Right ventricle myocardium inferior (tissue), 1 donor: ENCODE results near the gene GH1. TPM values are rescaled to one million over a fixed set of nuclear protein-coding genes. Genes with fewer than 3 reads are reported as not detected.
"Not testable (repeated sequence)": the region's sequence is repeated elsewhere in the genome, so short reads cannot be mapped to it uniquely, and the experiment has no call there.

Experiments used
- ATAC-seq: fragments of 200-7000 bp; cut with Tn5 transposase; one replicate; pipeline ENCODE4 v1.9.1; 2020; ENCODE audit warnings: mild to moderate bottlenecking, moderate library complexity
- DNase-seq: peaks from one replicate; pipeline ENCODE4 v3.0.0; 2021; ENCODE audit errors: missing footprints
- intact Hi-C: fragments of 100-400 bp; cut with DNase I; formaldehyde crosslinking; loops from one replicate; pipeline ENCODE4 v1.11.0; 2022
- total RNA-seq: library from RNA; stranded (reverse); fragmentation: NEBNext Ultra II Directional; extraction: Animal tissue kit (Norgen Biotek cat#: 25700); gene quantifications from one replicate; pipeline ENCODE4 v1.2.1, GENCODE V29; 2021
- donor health status: DM: no; HTN: yes; CAD: no; lungs with severe emphysema.

Gene GH1
- total RNA-seq, 1 donor from 2014 or later: not detected

DNA sequence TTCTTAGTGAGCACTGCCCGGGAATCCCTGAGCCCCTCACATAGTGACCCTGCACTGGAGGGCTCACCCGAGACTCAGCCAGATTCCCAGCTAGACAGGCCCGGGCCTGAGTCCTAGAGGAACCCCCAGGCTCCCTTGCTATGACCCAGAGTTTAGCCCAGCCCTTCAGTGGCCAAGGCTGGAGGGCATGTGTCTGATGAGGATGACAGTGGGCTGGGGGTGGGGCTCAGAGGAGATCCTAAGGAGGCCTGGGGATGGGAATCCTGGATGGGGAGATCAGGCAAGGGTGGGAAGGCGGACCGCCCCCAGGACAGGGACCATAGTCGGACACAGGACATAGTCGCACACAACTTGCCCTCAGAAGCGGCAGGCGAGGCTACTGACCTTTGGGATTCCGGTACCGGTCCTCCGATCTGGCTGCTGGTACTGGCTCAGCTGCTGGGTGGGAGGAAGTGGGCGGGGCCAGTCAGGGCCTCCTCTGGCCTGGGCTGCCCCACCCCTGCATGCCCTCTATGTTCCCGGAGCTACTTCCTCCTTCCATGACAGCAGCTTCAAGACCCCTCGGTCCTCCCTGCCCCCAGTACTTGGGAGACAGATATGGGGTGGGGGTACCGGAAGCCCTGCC, 12.4 kb upstream of the GH1 start:
- intact Hi-C loops: loop anchor here (5.0 kb wide), 1 partner anchor 61 kb away; no protein-coding TSS in a partner anchor
- ATAC-seq (peak; percentile 77), DNase-seq (peak; percentile 87)

DNA sequence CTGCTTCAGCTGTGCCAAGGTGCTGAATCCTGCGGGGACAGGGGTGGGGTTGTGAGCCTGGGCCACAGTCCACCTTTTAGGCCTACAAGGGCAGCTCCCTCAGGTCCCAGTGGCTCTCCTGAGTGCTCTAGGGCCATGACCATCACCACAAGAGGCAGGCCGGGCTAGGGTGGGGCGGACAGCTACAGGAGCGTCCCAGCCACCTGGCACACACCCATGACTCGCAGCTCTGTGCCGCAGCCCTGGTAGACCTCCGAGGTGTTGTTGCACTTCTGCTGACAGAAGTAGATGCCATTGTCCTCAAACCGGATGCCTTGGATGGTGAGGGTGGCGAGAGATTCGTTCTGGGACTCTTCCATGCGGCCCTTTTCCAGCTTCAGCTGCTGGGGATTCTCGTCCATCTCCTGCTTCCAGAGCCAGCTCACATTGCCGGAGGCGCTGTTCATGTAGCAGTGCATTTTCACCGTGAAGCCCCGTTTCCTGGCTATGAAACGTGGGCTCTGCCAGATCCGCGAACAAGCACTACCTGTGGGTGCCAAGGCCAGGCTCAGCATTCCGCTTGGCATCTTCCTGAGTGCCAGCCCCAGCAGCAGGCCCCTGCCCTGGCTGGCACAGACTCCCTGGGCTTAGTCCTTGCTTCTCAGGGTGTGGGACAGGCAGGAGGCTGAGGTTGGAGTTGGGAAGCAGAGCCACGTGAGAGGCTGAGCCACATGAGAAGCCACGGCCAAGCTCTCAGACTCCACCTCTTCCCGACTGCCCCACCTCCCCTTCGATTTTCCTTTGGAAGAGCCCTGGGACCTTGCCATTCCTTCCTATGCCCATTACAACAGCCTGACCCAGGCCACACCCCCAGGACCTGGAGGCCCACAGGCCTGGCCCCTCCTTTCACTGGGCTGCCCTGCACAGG, 11.5 kb upstream of the GH1 start:
- intact Hi-C loops: loop anchor here (5.0 kb wide), 1 partner anchor 62 kb away; no protein-coding TSS in a partner anchor
- ATAC-seq: no peak
- peak; percentile 28 for DNase-seq

DNA sequence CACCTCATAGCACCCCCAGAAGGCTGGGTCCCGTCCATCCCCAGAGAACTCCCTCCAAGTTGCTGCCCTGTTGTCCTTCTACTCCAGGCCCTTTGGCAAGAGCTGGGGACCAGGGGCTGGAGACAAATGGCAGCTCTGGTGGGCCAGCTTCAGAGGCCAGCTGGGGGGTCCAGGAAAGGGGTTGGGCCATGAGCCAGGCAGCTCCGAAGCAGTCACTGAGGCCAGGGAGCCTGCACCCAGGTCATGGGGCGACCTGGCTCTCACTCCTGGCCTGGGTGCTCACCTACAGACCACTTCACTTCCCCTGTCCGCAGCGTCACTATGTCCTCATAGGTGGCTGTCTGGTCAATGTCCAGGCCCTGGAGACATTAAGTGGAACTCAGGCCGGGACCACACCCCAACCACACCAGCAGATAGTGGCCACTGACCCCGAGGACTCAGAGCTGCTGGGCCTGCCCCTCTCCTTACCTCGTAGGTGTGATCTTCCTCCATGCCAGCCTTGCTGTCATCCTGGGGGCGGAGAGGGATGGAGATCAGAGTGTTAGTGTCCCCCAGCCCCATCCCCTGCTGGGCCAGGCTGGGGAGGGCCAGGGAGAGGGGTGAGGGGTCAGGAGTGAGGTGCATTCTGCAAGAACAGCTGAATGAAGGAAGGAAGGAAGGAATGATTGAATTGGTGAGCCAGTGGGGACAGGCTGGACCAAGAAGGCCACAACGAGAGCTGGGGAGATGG, 10.5 kb upstream of the GH1 start:
- DNase-seq (peak; percentile 21), ATAC-seq (no peak)
- intact Hi-C loops: no loop called here

DNA sequence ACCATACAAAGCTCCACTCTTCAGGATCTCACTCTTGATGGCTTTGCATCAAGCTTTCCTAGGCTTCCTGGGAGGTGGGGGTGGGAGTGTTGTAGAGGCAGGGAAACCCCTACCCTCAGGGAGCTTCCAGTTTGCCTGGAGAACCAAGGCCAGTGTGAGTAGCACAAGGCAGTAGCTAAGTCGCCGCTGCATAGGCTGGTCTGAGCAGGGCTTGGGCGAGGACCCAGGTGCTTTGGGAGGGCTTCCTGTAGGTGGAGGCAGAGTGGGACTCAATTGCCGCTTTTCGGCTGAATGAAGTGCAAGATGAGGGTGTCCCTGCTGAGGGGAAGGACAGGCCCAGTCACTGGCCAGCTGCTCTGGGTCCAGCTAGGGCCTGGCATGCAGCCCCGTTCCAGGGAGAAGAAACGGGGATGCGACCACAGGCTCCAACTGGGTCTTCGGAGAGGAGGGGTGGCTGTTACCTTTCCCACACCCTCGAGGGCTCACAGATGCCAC, 9.6 kb upstream of the GH1 start:
- DNase-seq (peak; percentile 16), ATAC-seq (no peak)
- intact Hi-C loops: no loop called here

DNA sequence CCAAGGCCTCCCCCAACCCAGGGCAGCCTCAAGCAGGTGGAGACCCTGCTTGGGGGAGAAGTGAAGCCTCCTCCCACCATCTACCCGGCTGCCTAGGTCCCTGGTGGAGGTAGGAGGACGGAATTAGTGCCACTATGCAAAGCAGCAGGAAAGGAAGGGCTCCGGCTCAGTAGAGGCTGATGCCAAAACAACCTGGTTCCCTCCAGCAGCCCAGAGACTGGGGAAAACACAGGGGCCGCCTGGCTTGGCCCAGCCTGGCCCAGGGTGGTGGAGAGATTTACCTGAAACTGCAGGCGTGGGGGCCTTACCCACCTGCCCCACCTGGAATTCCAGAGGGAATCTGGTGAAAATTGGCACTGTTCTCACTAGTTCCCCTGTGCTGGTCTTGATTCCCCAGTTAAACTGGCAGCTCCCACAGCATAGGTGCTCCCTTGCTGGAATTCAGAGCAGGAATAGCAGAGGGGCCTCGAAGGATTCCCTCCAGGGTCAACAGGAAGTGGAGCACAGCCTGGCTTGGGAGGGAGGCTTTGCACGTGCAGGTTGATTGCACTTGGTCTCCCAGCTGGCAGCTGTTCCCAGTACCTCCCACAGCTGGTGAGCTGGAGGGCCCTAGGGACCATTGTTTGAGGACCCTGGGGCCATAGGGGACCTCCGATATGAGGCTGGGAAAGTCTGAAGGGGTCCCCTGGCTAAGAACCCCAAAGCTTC, 9.0 kb upstream of the GH1 start:
- ATAC-seq (no peak), DNase-seq (peak; percentile 39)
- intact Hi-C loops: no loop called here

DNA sequence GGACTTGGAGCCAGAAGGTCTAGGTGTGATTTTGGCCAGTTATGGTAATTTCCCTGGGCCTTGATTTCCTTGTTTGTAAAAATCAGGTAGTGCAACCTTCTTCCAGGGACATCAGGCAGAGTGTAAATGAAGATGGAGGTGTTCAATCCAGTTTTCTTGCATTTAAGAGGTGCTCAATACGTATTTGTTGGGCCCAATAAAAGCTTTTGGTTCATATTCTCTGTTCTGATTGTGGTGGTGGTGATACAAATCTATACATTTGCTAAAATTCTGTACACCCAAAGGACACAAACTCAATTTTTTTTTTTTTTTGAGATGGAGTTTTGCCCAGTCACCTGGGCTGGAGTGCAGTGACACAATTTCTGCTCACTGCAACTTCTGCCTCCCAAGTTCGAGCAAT, 7.5 kb upstream of the GH1 start:
- intact Hi-C loops: no loop called here
- no peak for ATAC-seq
- DNase-seq: no peak

DNA sequence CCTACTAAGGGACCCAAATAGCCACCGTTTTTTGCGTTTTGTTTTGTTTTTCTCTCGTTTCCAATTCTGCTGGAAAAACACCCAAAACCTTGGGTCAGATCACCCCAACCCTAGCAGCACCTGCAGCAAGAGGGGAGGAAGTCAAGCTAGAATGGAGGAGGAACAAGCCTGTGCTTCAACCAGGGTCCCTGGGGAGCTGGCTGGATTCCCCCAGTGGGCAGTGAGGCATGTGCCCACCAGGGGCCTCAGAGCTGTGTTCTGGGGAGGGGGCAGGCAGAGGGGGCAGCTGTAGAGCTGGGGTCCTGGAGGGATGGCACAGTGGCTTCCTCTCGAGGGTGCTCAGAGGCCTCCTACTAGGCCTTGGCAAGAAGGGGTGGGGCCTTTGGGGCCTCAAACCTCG, 7.0 kb upstream of the GH1 start:
- ATAC-seq: no peak

DNA sequence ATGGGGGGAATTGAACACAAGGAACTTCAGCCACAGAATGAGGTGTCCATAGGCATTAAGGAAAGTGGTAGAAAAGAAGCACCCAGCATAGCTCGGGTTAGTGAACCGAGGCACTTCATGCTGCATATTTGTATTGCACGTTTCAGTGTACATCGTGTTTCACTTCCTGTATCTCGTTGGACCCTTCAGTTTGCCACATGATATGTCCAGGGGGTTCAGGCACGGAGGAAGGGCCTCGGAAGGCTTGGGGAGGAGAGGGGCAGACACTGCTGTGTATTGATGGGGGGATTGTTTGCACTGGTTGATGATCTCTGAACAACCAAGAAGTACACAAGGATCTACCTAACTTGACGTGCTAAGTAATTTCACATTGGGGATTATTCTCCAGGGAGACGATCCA, 3.8 kb upstream of the GH1 start:
- ATAC-seq, DNase-seq, intact Hi-C loops: not testable (repeated sequence)

More for the DNA sequence above, 7.0 kb upstream of the GH1 start:
- DNase-seq: peak; percentile 25
- intact Hi-C loops: no loop called here

DNA sequence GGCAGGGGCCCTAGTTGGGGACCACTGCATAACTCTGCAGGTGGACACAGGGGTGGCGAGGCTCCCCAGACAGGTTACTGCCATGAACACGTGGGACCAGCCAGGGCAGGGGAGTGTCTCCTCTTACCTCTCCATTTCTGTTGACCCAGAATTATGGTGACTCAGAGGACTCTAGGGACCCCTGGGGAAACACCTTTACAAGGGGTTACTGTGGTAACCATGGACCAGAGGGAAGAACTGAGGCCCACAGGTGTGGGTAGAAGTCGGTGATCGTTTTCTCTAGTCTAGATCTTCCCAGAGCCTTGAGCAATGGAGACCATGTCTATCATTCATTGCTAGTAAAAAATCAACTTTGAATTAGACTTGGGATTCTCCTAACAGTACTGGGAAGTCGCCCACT, 2.1 kb upstream of the GH1 start:
- intact Hi-C loops, DNase-seq, ATAC-seq: not testable (repeated sequence)

DNA sequence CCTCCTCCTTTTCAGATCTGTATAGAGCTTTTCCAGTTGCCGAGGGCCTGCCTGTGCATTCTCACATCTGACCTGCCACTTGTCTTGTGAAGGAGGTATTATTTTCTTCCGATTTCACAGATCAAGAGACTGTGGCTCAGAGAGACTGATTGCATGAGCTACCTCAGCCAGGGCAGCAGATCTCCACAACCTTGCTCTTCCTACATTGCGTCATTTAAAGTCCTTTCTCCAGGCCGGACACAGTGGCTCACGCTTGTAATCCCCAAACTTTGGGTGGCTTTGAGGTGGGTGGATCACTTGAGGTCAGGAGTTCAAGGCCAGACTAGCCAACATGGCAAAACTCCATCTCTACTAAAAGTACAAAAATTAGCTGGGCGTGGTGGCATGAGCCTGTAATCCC, 1.4 kb upstream of the GH1 start:
- DNase-seq, intact Hi-C loops, ATAC-seq: not testable (repeated sequence)

DNA sequence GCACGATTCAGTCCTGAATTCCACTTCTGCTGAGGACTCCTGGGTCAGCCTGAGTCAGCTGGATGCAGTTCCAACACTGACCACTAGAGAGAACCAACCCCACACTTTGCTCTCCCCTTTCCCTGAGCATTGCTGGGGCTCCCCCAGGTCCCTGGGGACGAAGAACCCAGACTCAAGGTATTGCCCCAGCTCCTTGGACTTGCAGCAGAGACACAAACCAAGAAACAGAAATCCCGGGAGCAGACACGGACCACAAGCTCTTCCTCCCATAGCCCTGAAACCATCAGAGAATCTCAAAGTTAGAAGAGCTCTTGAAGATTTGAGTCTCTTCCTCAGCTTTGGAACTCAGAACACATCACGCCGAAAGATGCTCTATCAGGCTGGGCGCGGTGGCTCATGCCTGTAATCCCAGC, 678 bp upstream of the GH1 start:
- ATAC-seq (peak; percentile 65), DNase-seq (no peak)
- intact Hi-C loops: loop anchor here (1.0 to 2.0 kb wide), 3 partner anchors 27 to 105 kb away; no protein-coding TSS in a partner anchor

DNA sequence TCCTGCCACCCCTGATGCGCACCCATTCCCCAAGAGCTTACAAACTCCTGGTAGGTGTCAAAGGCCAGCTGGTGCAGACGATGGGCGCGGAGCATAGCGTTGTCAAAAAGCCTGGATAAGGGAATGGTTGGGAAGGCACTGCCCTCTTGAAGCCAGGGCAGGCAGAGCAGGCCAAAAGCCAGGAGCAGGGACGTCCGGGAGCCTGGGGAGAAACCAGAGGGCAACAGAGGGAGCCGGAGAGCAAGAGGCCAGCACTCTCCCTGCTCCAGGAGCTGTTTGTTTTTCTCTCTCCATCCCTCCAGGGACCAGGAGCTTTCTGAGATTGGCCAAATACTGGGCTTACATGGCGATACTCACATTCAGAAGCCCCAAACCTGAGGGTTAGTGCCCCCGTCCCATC, 334 bp downstream of the GH1 start:
- DNase-seq (no peak), ATAC-seq (no peak)
- intact Hi-C loops: loop anchor here (2.0 kb wide), 2 partner anchors 28 to 106 kb away; no protein-coding TSS in a partner anchor

DNA sequence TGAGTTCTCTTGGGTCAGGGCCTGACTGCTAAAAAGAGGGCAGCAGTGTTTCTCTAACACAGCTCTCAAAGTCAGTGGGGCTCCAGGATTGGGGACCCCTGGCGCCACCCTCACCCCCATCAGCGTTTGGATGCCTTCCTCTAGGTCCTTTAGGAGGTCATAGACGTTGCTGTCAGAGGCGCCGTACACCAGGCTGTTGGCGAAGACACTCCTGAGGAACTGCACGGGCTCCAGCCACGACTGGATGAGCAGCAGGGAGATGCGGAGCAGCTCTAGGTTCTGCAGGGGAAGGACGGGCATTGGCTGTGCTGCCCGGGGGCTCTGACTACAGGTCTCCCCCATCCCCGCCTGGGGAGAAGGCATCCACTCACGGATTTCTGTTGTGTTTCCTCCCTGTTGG, 993 bp downstream of the GH1 start:
- no peak for ATAC-seq
- DNase-seq: no peak
- intact Hi-C loops: loop anchor here (2.0 kb wide), 2 partner anchors 29 to 107 kb away; no protein-coding TSS in a partner anchor

DNA sequence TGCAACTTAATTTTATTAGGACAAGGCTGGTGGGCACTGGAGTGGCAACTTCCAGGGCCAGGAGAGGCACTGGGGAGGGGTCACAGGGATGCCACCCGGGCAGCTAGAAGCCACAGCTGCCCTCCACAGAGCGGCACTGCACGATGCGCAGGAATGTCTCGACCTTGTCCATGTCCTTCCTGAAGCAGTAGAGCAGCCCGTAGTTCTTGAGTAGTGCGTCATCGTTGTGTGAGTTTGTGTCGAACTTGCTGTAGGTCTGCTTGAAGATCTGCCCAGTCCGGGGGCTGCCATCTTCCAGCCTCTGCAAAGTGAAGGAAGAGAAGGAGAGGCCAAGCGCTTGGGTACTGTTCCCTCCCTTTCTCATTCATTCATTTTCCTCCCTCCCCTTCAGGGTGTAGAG, 1.4 kb downstream of the GH1 start:
- intact Hi-C loops: not testable (repeated sequence)

DNA sequence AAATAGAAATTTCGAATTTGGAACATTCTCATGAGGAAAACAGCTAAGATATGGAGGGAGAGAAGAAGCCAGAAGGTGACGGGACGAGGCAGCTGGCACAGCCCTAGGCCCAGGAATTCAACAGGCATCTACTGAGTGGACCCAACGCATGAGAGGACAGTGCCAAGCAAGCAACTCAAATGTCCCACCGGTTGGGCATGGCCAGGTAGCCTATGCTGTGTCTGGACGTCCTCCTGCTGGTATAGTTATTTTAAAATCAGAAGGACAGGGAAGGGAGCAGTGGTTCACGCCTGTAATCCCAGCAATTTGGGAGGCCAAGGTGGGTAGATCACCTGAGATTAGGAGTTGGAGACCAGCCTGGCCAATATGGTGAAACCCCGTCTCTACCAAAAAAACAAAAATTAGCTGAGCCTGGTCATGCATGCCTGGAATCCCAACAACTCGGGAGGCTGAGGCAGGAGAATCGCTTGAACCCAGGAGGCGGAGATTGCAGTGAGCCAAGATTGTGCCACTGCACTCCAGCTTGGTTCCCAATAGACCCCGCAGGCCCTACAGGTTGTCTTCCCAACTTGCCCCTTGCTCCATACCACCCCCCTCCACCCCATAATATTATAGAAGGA, 2.0 kb downstream of the GH1 start:
- ATAC-seq (no peak), DNase-seq (no peak)
- intact Hi-C loops: no loop called here

More for the DNA sequence above, 1.4 kb downstream of the GH1 start:
- not testable (repeated sequence) for ATAC-seq, DNase-seq

DNA sequence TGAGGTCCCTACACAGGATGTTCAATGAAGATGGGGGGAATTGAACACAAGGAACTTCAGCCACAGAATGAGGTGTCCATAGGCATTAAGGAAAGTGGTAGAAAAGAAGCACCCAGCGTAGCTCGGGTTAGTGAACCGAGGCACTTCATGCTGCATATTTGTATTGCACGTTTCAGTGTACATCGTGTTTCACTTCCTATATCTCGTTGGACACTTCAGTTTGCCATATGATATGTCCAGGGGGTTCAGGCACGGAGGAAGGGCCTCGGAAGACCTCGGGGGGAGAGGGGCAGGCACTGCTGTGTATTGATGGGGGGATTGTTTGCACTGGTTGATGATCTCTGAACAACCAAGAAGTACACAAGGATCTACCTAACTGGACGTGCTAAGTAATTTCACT, 2.9 kb downstream of the GH1 start:
- DNase-seq, ATAC-seq, intact Hi-C loops: not testable (repeated sequence)

DNA sequence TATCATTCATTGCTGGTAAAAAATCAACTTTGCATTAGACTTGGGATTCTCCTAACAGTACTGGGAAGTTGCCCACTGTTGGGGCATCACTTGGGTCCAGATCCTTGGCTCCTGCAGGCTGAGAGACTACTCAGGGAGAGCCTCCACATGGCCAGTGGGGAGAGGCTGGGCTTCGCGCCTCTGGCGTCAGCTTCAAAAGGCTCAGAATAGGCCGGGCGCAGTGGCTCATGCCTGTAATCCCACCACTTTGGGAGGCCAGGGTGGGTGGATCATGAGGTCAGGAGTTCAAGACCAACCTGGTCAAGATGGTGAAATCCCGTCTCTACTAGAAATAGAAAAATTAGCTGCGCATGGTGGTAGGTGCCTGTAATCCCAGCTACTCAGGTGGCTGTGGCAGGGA, 4.2 kb downstream of the GH1 start:
- ATAC-seq (no peak), DNase-seq (no peak)
- intact Hi-C loops: loop anchor here (5.0 kb wide), 1 partner anchor 218 kb away; the partner anchor contains the start of gene ERN1

DNA sequence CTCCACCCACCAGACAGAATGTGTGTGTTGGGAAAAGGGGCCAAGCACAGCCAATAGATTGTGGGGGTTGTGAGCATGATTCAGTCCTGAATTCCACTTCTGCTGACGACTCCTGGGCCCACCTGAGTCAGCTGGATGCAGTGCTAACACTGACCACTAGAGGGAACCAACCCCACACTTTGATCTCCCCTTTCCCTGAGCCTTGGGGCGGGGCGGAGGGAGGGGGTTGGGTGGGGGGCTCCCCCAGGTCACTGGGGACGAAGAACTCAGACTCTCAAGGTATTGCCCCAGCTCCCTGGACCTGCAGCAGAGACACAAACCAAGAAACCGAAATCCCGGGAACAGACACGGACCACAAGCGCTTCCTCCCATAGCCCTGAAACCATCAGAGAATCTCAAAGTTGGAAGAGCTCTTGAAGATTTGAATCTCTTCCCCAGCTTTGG, 7.0 kb downstream of the GH1 start:
- no peak for ATAC-seq
- DNase-seq: no peak
- intact Hi-C loops: loop anchor here (5.0 kb wide), 1 partner anchor 221 kb away; the partner anchor contains the start of gene ERN1
